Bronchial epithelial cell (primary cell): Measurements from ENCODE around the gene IKBIP. TPM values are rescaled to one million over a fixed set of nuclear protein-coding genes. Genes with fewer than 3 reads are reported as not detected.

Experiments used
- DNase-seq: peaks from one replicate; pipeline ENCODE4 v3.0.0-alpha.2; 2010; ENCODE audit warnings: low read depth
- FAIRE-seq: peaks from 2 replicates; lab custom pipeline; 2011; peaks lifted over from hg19 to GRCh38; lab: Jason Lieb, UNC
- H3K27me3 ChIP-seq: 2 replicates; pipeline ENCODE4 v1.5.1; 2011; ENCODE audit warnings: low read length; ENCODE audit not compliant: control insufficient read depth, insufficient read depth
- H3K36me3 ChIP-seq: 2 replicates; pipeline ENCODE4 v1.5.1; 2011; ENCODE audit warnings: low read length; ENCODE audit not compliant: control insufficient read depth, insufficient read depth
- H3K4me3 ChIP-seq: 2 replicates; pipeline ENCODE4 v1.5.1; 2011; ENCODE audit warnings: mild to moderate bottlenecking, low read depth, low read length, control low read depth
- total RNA-seq: library from RNA; depleted of rRNA; stranded (reverse); fragments of >200 nt; gene quantifications from 2 replicates; pipeline ENCODE4 v1.2.1, GENCODE V29; 2014
- TF ChIP-seq, protein P1 (sequence below): IDR thresholded peaks from 2 replicates; pipeline ENCODE4 v1.5.1; 2011; ENCODE audit warnings: mild to moderate bottlenecking, moderate library complexity, low read length, control low read depth, inconsistent platforms; ENCODE audit not compliant: insufficient read depth, severe bottlenecking

The IKBIP gene, protein sequence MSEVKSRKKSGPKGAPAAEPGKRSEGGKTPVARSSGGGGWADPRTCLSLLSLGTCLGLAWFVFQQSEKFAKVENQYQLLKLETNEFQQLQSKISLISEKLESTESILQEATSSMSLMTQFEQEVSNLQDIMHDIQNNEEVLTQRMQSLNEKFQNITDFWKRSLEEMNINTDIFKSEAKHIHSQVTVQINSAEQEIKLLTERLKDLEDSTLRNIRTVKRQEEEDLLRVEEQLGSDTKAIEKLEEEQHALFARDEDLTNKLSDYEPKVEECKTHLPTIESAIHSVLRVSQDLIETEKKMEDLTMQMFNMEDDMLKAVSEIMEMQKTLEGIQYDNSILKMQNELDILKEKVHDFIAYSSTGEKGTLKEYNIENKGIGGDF
- total RNA-seq, result 4.2 and 10.0 TPM in 2 replicates

- FAIRE-seq, result no peak
- TF ChIP-seq, protein P1, sequence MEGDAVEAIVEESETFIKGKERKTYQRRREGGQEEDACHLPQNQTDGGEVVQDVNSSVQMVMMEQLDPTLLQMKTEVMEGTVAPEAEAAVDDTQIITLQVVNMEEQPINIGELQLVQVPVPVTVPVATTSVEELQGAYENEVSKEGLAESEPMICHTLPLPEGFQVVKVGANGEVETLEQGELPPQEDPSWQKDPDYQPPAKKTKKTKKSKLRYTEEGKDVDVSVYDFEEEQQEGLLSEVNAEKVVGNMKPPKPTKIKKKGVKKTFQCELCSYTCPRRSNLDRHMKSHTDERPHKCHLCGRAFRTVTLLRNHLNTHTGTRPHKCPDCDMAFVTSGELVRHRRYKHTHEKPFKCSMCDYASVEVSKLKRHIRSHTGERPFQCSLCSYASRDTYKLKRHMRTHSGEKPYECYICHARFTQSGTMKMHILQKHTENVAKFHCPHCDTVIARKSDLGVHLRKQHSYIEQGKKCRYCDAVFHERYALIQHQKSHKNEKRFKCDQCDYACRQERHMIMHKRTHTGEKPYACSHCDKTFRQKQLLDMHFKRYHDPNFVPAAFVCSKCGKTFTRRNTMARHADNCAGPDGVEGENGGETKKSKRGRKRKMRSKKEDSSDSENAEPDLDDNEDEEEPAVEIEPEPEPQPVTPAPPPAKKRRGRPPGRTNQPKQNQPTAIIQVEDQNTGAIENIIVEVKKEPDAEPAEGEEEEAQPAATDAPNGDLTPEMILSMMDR, result no peak
- DNase-seq, result peak; percentile 85
Observed at GRCh38 chr12:98644712-98645571, at the start of gene IKBIP, which contains the start of gene APAF1. TSS of gene IKBIP (minus strand) at chr12:98644788. CDS start at chr12:98644701, 87 bp downstream. TSS of gene APAF1 (plus strand) at chr12:98645290. CDS start at chr12:98648360, 3,070 bp downstream.

DNA sequence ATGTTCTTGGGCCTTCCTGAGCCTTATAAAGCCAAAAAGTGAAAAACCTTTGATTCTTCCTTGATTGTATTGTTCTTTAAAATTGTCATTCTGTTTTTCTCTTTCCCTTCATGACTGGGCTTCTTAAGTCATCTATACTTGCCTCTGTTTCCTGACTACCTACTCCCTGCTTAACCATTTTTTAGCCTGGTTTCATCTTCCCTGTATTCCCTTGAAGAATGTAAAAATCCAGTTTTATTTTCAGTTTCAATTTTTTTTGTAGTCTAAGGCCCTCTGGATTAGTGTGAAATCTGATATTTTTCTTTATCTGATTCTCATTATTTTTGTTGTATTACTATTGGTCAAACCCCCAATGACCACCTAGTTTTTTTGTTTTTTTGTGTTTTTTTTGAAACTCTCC lies 46.8 kb upstream of the IKBIP start:
- no peak for FAIRE-seq
- TF ChIP-seq, protein P1, result no peak
- H3K27me3 ChIP-seq, result no peaks in the 10 kb centered on the region
- peaks cover 2% of the 10 kb centered on the region for H3K36me3 ChIP-seq
- DNase-seq, result no peak
- H3K4me3 ChIP-seq, result no peak overlapping the region

More at GRCh38 chr12:98644712-98645571, at the start of gene IKBIP, which contains the start of gene APAF1:
- Histone ChIP-seq H3K36me3 (peaks cover 2% of the 10 kb centered on the region), H3K27me3 (no peaks in the 10 kb centered on the region), H3K4me3 (peak within 1 kb of the TSS; percentile 95)

DNA sequence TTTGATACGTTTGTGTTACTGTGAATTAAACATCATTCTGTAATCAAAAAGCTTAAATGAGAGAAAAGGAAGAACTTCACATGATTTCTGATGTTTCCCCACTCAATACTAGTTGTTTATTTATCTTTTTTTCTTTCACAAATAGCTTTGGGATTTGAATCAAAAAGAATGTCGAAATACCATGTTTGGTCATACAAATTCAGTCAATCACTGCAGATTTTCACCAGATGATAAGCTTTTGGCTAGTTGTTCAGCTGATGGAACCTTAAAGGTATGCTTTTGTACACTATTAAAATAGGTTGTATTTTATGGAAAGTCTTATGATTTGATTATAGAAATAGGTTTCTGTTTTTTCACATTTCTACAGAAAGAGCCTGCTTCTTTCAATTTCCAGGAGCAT lies 42.0 kb upstream of the IKBIP start:
- H3K36me3 ChIP-seq, result peaks cover 4% of the 10 kb centered on the region
- DNase-seq (no peak), FAIRE-seq (no peak)
- H3K4me3 ChIP-seq, result no peak overlapping the region
- TF ChIP-seq, protein P1, result no peak
- H3K27me3 ChIP-seq, result no peaks in the 10 kb centered on the region

DNA sequence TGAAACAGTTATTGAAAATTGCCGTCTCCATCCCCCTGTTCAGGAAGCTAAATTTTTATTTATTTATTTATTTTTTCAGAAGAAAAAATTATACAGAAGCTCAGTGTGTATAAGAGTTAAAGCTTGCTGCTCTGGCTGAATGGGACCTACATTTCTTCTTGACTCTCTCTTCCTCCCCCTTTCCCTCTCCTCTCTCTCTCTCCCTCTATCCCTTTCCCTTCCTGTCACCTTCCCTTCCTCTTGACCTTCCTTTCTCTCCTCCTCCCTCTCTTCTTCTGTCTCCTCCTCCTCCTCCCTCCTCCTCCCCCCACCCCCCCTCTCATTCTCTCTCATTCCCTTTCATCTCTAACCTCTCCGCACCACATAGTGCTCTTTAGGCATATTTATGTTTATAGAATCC lies 39.6 kb upstream of the IKBIP start:
- peaks cover 8% of the 10 kb centered on the region for H3K36me3 ChIP-seq

GRCh38 chr12:98679611-98680005 lies 35.0 kb upstream of the IKBIP start:
- DNase-seq (no peak), FAIRE-seq (no peak)
- H3K36me3 ChIP-seq, result peaks cover 13% of the 10 kb centered on the region
- TF ChIP-seq, protein P1, result no peak
- H3K27me3 ChIP-seq, result no peaks in the 10 kb centered on the region
- H3K4me3 ChIP-seq, result no peak overlapping the region

More for the DNA sequence above, 39.6 kb upstream of the IKBIP start:
- no peaks in the 10 kb centered on the region for H3K27me3 ChIP-seq
- no peak for DNase-seq
- TF ChIP-seq, protein P1, result no peak
- H3K4me3 ChIP-seq, result no peak overlapping the region
- FAIRE-seq, result no peak
